ENCODE results near the gene SNX2.

Gene SNX2

DNA sequence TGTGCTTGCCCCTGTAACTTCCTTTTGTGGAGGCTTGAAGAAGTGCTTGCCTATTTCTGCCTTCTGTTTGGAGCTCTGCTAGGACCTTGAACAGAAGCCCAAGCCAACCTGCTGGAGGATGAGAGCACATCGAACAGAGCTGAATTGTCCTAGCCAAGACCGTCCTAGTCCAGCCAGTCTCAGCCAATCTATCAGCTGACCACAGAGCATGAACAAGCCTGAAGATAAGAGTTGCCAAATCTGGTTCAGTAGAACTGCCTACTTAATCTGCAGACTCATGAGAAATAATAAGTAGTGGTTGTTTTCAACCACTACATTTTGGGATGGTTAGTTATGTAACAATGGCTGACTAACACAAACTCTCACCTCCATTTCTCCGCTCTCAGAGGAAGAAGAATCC lies 4.4 kb upstream of the SNX2 start:
- TF ChIP-seq, protein P1, sequence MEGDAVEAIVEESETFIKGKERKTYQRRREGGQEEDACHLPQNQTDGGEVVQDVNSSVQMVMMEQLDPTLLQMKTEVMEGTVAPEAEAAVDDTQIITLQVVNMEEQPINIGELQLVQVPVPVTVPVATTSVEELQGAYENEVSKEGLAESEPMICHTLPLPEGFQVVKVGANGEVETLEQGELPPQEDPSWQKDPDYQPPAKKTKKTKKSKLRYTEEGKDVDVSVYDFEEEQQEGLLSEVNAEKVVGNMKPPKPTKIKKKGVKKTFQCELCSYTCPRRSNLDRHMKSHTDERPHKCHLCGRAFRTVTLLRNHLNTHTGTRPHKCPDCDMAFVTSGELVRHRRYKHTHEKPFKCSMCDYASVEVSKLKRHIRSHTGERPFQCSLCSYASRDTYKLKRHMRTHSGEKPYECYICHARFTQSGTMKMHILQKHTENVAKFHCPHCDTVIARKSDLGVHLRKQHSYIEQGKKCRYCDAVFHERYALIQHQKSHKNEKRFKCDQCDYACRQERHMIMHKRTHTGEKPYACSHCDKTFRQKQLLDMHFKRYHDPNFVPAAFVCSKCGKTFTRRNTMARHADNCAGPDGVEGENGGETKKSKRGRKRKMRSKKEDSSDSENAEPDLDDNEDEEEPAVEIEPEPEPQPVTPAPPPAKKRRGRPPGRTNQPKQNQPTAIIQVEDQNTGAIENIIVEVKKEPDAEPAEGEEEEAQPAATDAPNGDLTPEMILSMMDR (IDR thresholded peaks at IDR 0.05; ENCODE audit: low read depth, low read length, missing control alignments), result no peak
- no peak for DNase-seq (ENCODE audit: extremely low read depth, low read depth)
- no peak overlapping the region for H3K4me3 ChIP-seq (replicated peaks; ENCODE audit: low read depth, low read length)

DNA sequence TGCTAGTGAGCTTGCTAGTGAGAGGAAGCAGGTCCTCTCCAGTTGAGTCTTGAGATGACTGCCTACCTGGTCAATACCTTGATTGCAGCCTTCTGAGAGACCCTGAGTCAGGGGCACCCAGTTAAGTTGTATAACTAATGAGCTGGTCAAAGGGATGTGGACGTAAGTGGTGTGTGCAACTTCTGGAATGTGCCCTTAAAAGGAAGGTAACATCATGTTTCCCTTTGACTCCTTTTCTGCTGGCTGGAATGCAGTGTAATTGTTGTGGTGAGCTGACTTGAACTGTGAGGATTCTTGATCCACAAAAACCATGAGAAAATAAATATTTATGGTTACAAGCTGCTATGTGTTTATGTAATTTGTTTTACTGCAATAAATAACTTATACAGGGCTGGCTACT lies 2.4 kb upstream of the SNX2 start:
- no peak overlapping the region for H3K4me3 ChIP-seq (replicated peaks; ENCODE audit: low read depth, low read length)
- no peak for DNase-seq (ENCODE audit: extremely low read depth, low read depth)
- TF ChIP-seq, protein P1 (IDR thresholded peaks at IDR 0.05; ENCODE audit: low read depth, low read length, missing control alignments), result no peak

DNA sequence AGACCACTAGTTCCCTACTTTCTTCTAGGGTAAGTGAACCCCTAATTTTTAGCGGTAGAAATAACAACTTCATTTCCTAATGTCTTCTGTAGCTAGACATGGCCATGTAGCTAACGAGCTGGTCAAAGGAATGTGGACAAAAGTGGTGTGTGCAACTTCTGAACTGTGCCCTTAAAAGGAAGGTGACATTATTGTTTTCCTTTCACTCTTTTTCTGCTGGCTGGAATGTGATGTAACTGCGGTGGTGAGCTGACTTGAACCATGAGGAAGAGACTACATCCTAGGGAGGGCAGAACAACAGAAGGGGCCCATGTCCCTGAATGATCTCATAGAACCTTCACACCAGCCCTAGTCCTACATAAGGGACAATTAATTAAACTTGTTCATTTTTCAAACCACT lies 1.3 kb upstream of the SNX2 start:
- no peak overlapping the region for H3K4me3 ChIP-seq (replicated peaks; ENCODE audit: low read depth, low read length)
- DNase-seq (ENCODE audit: extremely low read depth, low read depth), result no peak
- TF ChIP-seq, protein P1 (IDR thresholded peaks at IDR 0.05; ENCODE audit: low read depth, low read length, missing control alignments), result no peak

DNA sequence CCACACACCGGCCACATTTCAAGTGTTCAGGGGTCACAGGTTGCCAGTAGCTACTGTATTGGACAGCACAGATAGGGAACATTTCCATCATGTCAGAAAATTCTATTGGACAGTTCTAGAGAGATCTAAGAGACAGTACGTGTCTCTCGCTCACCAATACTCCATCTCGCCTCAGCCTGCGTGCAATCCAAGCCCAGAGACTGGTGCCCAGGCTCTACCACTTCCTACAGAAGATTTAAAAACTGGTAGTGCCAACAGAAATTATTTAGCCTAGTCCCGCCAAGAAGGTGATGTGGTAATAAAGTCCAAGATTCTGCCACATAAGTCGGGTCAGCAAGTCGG lies 390 bp upstream of the SNX2 start:
- TF ChIP-seq, protein P1 (IDR thresholded peaks at IDR 0.05; ENCODE audit: low read depth, low read length, missing control alignments), result no peak
- no peak for DNase-seq (ENCODE audit: extremely low read depth, low read depth)
- H3K4me3 ChIP-seq (replicated peaks; ENCODE audit: low read depth, low read length), result peak overlapping the region; percentile 35

DNA sequence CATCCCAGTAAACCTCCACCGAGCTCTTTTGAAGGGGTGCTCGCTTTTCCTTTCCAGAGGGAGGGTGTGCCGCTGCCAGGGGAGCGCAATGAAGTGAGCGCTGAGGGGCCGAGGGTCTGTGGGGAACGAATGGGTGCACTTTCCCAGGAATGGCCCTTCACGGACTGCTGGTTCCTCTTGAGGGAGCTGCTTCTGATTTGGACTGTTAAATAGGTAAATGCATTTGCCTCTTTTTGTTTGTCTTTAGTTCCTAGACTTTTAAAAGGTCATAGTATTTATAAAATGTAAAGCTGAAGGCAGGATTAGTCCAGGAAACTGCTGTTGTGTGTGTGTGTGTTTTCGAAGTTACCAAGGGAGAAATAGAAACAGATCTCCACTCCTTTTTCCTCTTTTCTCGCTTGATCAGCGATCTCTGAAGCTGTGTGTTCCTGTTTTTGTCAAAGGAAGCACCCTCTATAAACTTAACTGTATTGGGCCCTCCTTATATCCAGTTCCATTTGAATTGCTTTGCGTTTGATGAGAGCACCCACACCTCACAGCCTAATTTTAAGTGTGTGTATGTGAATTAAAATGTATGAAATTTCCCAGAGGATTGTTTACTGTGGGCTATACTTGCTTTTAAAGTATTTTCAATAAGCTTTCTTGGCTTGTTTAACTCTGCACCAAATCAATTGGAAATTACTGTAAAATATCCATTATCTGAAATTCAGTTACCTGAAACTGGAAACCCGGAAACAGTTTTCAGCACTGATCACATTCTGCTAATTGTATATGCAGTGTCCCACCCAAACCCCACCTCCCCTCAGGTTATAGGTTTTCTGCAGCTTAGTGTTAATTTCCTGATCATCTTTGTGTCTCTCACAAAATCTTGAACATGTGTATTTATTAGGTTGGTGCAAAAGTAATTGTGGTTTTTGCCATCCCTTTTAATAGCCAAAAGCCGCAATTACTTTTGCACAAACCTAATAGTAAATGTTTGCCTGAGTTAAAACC lies 966 bp downstream of the SNX2 start:
- no peak for DNase-seq (ENCODE audit: extremely low read depth, low read depth)
- H3K4me3 ChIP-seq (replicated peaks; ENCODE audit: low read depth, low read length), result peak overlapping the region; percentile 92
- TF ChIP-seq, protein P1 (IDR thresholded peaks at IDR 0.05; ENCODE audit: low read depth, low read length, missing control alignments), result no peak

DNA sequence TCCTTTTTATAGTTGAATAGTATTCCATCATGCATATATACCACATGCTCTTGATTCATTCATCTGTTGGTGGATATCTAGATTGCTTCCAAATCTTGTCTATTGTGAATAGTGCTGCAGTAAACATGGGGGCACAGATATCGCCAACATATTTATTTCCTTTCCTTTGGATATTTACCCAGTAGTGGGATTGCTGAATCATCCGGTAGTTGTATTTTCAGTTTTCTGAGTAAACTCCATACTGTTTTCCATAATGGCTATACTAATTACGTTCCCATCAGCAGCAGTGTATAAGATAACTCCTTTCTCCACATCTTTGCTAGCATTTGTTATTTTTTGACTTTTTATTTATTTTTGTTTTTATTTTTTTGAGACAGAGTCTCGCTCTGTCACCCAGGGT lies 3.3 kb downstream of the SNX2 start:
- TF ChIP-seq, protein P1 (IDR thresholded peaks at IDR 0.05; ENCODE audit: low read depth, low read length, missing control alignments), result no peak
- H3K4me3 ChIP-seq (replicated peaks; ENCODE audit: low read depth, low read length), result no peak overlapping the region
- no peak for DNase-seq (ENCODE audit: extremely low read depth, low read depth)
